Adrenal gland (tissue), 12 donors: ENCODE measurements around the gene FTSJ3. TPM values are rescaled to one million over a fixed set of nuclear protein-coding genes. Genes with fewer than 3 reads are reported as not detected.

Source experiments
- DNase-seq, 7 donors: peaks; one replicate each; pipeline ENCODE4 v3.0.0-alpha.2; 2019 to 2020
- H3K27ac ChIP-seq, 5 donors: fragments of 200-600 bp; sonication (generic) in 4 of 5; 1 replicate in 3 of 5; 2 replicates in 2 of 5; pipeline versions ENCODE4 v1.5.1 to v1.8.0; 2016 to 2020; ENCODE audit warnings: mild to moderate bottlenecking in 1 of 5
- H3K27me3 ChIP-seq: fragments of 200-600 bp; 2 replicates; pipeline ENCODE4 v1.8.0; 2021
- H3K36me3 ChIP-seq, 2 donors: fragments of 200-600 bp; replicated peaks in 1 of 2; 1 replicate in 1 of 2; 2 replicates in 1 of 2; pipeline versions ENCODE4 v1.5.1 to v1.8.0; 2018 to 2022
- H3K4me1 ChIP-seq, 2 donors: fragments of 200-600 bp; replicated peaks in 1 of 2; 1 replicate in 1 of 2; 2 replicates in 1 of 2; pipeline versions ENCODE4 v1.5.1 to v1.8.0; 2018 to 2021
- H3K4me3 ChIP-seq, 4 donors: fragments of 200-600 bp; sonication (generic) in 3 of 4; one replicate each; pipeline ENCODE4 v1.5.1; 2016 to 2018
- H3K9me3 ChIP-seq, 3 donors: fragments of 200-600 bp; sonication (generic) in 1 of 3; replicated peaks in 1 of 3; 1 replicate in 2 of 3; 2 replicates in 1 of 3; pipeline versions ENCODE4 v1.5.1 to v1.8.0; 2016 to 2021
- CTCF ChIP-seq, 6 experiments: fragments of 450-650 bp in 4 of 6; fragments of 200-600 bp in 2 of 6; sonication (generic) in 1 of 6; IDR thresholded peaks; 1 replicate in 5 of 6; 2 replicates in 1 of 6; pipeline versions ENCODE4 v1.5.1 to v1.8.0; 2016 to 2021; ENCODE audit warnings: antibody characterized with exemption in 6 of 6, mild to moderate bottlenecking in 2 of 6, moderate library complexity in 1 of 6
- POLR2A ChIP-seq, 2 donors: fragments of 450-650 bp; IDR thresholded peaks; one replicate each; pipeline ENCODE4 v1.6.1; 2017; ENCODE audit warnings: antibody characterized with exemption in 2 of 2, mild to moderate bottlenecking in 2 of 2, moderate library complexity in 1 of 2
- WGBS, 4 donors: extraction: QIAGEN DNeasy Blood & Tissue Kit in 2 of 4; methylation state at CpG; one replicate each; pipeline versions ENCODE4 v1.1.5 to v1.1.7; 2013 to 2017; 5-methylcytosine and 5-hydroxymethylcytosine counted together
- intact Hi-C, 2 donors: fragments of 100-400 bp; cut with DNase I; formaldehyde crosslinking; loops; one replicate each; pipeline versions ENCODE4 v1.14.1 to v1.15.0; 2022 to 2023
- polyA plus RNA-seq, 3 donors: library from polyadenylated mRNA; stranded (reverse); fragments of 200-250 nt in 2 of 3; fragments of 350-450 nt in 1 of 3; fragmentation: Illumina TruSeq in 1 of 3; extraction: RNeasy Lipid Tissue Mini Kit (QIAGEN cat#74804) in 1 of 3; gene quantifications; one replicate each; pipeline ENCODE4 v1.2.3, GENCODE V29; 2013 to 2014
- total RNA-seq, 9 donors: library from RNA; depleted of rRNA in 4 of 9; stranded (reverse); fragments of >200 nt in 4 of 9; fragments of 120-200 nt in 1 of 9; fragmentation: NEBNext Ultra II Directional in 1 of 9; extraction: Animal tissue kit (Norgen Biotek cat#: 25700) in 1 of 9; gene quantifications; one replicate each; pipeline versions ENCODE4 v1.1.0 to v1.2.4, GENCODE V29; 2013 to 2023
- donor health status: healthy with polysubstance abuse.
- donor health status: Bipolar disorder and iron deficiency.
- donor health status: DM: yes; HTN: yes; CAD: no.
- donor health status: DM: no; HTN: no; CAD: no.
- donor health status: DM: no; HTN: no; CAD: no.
- donor health status: DM: yes; HTN: yes; CAD: no.

Gene FTSJ3
- total and polyA plus RNA-seq, 12 donors: 19.4 to 56.1 (median 43.2) TPM

GRCh38 chr17:63816669-63817068 lies 10.8 kb downstream of the FTSJ3 start:
- Histone ChIP-seq H3K4me3 (no peak overlapping the region), H3K9me3 (no peaks in the 10 kb centered on the region), H3K4me1 (no peaks in the 10 kb centered on the region), H3K27me3 (no peaks in the 10 kb centered on the region), H3K27ac (no peak overlapping the region), H3K36me3 (peaks cover 0 to 98% of the 10 kb centered on the region in 2 donors)
- intact Hi-C loops: no loop called here
- 81 to 89% (median 88%) methylated on average over 4 of the region's 4 CpGs for WGBS, 4 donors
- TF ChIP-seq CTCF (IDR thresholded peaks at IDR 0.05) (no peak), POLR2A (IDR thresholded peaks at IDR 0.05) (no peak)
- no peak for DNase-seq

GRCh38 chr17:63816123-63816522 lies 11.3 kb downstream of the FTSJ3 start:
- Histone ChIP-seq H3K9me3 (no peaks in the 10 kb centered on the region), H3K4me3 (no peak overlapping the region), H3K27ac (no peak overlapping the region), H3K4me1 (no peaks in the 10 kb centered on the region), H3K36me3 (peaks cover 0 to 98% of the 10 kb centered on the region in 2 donors), H3K27me3 (no peaks in the 10 kb centered on the region)
- TF ChIP-seq POLR2A (IDR thresholded peaks at IDR 0.05) (no peak), CTCF (IDR thresholded peaks at IDR 0.05) (no peak)
- intact Hi-C loops: no loop called here
- 83 to 93% (median 88%) methylated on average over 2 of the region's 2 CpGs for WGBS, 4 donors
- DNase-seq: no peak

- intact Hi-C loops: no loop called here
- no peaks in the 10 kb centered on the region for H3K27me3 ChIP-seq
- no peak overlapping the region for H3K27ac ChIP-seq
- H3K9me3 ChIP-seq: no peaks in the 10 kb centered on the region
- H3K36me3 ChIP-seq: peaks cover 0 to 98% of the 10 kb centered on the region in 2 donors
- no peak for TF ChIP-seq CTCF (IDR thresholded peaks at IDR 0.05)
- H3K4me3 ChIP-seq: no peak overlapping the region
- no peak for DNase-seq
- WGBS, 4 donors: 79 to 90% (median 84%) methylated on average over 9 of the region's 9 CpGs
- no peaks in the 10 kb centered on the region for H3K4me1 ChIP-seq
These were observed 17.5 kb downstream of the FTSJ3 start for GRCh38 chr17:63809970-63810369.

- Histone ChIP-seq H3K9me3 (no peaks in the 10 kb centered on the region), H3K4me3 (no peak overlapping the region), H3K4me1 (no peaks in the 10 kb centered on the region), H3K27ac (no peak overlapping the region), H3K36me3 (peaks cover 0 to 97% of the 10 kb centered on the region in 2 donors), H3K27me3 (no peaks in the 10 kb centered on the region)
- 73 to 76% (median 74%) methylated on average over 2 of the region's 2 CpGs for WGBS, 4 donors
- intact Hi-C loops: no loop called here
- no peak for TF ChIP-seq CTCF (IDR thresholded peaks at IDR 0.05)
- DNase-seq: no peak
These were observed 21.9 kb downstream of the FTSJ3 start for GRCh38 chr17:63805591-63805990.
